Esophagus muscularis mucosa (tissue), 3 donors: ENCODE data around the gene FOXN3.

Experiments used
- CTCF ChIP-seq, 3 experiments: fragments of 200-600 bp in 2 of 3; fragments of 450-650 bp in 1 of 3; sonication (generic) in 2 of 3; IDR thresholded peaks; one replicate each; pipeline ENCODE4 v1.5.1; 2017 to 2019; ENCODE audit warnings: antibody characterized with exemption in 3 of 3, mild to moderate bottlenecking in 2 of 3, moderate library complexity in 1 of 3
- POLR2A ChIP-seq: fragments of 450-650 bp; IDR thresholded peaks from one replicate; pipeline ENCODE4 v1.6.1; 2017; ENCODE audit warnings: antibody characterized with exemption, moderate library complexity, mild to moderate bottlenecking, low read depth
- POLR2AphosphoS5 ChIP-seq, 2 donors: sonication (generic); formaldehyde crosslinking; IDR thresholded peaks; one replicate each; pipeline ENCODE4 v1.6.1; 2017; ENCODE audit warnings: antibody characterized with exemption in 2 of 2

DNA sequence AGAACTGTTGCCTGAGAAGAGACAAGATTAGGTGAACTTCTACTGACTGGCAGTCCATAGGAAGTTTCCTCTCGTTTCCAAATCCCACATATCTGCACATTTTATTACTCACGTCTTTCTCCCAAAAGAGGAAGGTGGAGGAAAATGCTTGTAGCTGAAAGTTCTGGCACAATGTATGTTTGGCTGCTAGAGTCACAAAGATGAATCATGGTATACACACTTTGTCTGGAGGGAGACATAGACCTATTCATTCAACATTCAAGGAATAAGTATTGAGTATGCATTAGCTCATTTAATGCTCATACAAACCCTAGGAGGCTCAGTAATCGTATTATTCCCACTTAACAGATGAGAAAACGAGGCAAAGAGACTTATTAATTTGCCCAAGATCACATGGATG lies 291.8 kb downstream of the FOXN3 start:
- TF ChIP-seq POLR2A (no peak), CTCF (IDR thresholded peaks at IDR 0.05) (no peak), POLR2AphosphoS5 (IDR thresholded peaks at IDR 0.05) (no peak)
